Stimulated activated CD8-positive, alpha-beta memory T cell treated with anti-CD3 and anti-CD28 coated beads, Interleukin-2, amount 100 ng/mL, for 1 hour (primary cell): Measurements from ENCODE around the gene SLFN12L.
"Not testable (repeated sequence)": the region's sequence is repeated elsewhere in the genome, so short reads cannot be mapped to it uniquely, and the experiment has no call there.

Experiments
- DNase-seq, 2 donors: peaks; one replicate each; pipeline ENCODE4 v3.0.0-alpha.2; 2020; ENCODE audit warnings: low read depth in 2 of 2

SLFN12L gene

GRCh38 chr17:35496451-35497290 is 40.8 kb downstream of the SLFN12L start:
- DNase-seq, result no peak

- no peak for DNase-seq
These were observed 44.4 kb downstream of the SLFN12L start for GRCh38 chr17:35493040-35493439.

- DNase-seq, result no peak
These were observed 46.1 kb downstream of the SLFN12L start for GRCh38 chr17:35491417-35491816.

- DNase-seq, result no peak
These were observed 47.5 kb downstream of the SLFN12L start for GRCh38 chr17:35489944-35490343.

- no peak for DNase-seq
These were observed 48.5 kb downstream of the SLFN12L start for GRCh38 chr17:35488991-35489390.

- DNase-seq, result peak; percentile 48 to 58
These were observed 50.4 kb downstream of the SLFN12L start for GRCh38 chr17:35486920-35487732.

- DNase-seq, result no peak
These were observed 58.2 kb downstream of the SLFN12L start for GRCh38 chr17:35479271-35479670.

GRCh38 chr17:35477248-35477647 is 60.2 kb downstream of the SLFN12L start:
- no peak for DNase-seq

- DNase-seq, result no peak
These were observed 61.1 kb downstream of the SLFN12L start for GRCh38 chr17:35476283-35476820.

- DNase-seq, result no peak
These were observed 69.0 kb downstream of the SLFN12L start for GRCh38 chr17:35468475-35468874.

- no peak for DNase-seq
These were observed 69.7 kb downstream of the SLFN12L start for GRCh38 chr17:35467824-35468223.

- peak in 1 of 2 donors; percentile 34 for DNase-seq
These were observed 77.1 kb downstream of the SLFN12L start for GRCh38 chr17:35460354-35460851.

- not testable (repeated sequence) for DNase-seq
These were observed 83.4 kb downstream of the SLFN12L start for GRCh38 chr17:35454035-35454434.

- DNase-seq, result no peak
These were observed 84.3 kb downstream of the SLFN12L start for GRCh38 chr17:35453171-35453570.

GRCh38 chr17:35449371-35449931 is 88.0 kb downstream of the SLFN12L start:
- no peak for DNase-seq

- DNase-seq, result no peak
These were observed 88.6 kb downstream of the SLFN12L start for GRCh38 chr17:35448899-35449227.

- DNase-seq, result peak; percentile 69 to 71
These were observed 89.1 kb downstream of the SLFN12L start, which contains the start of gene SLFN13 for GRCh38 chr17:35448214-35448898. Gene SLFN13, minus strand, starts transcription at chr17:35448766. Its CDS starts 3,086 bp downstream, at chr17:35445680.

GRCh38 chr17:35447499-35447898 is 90.0 kb downstream of the SLFN12L start:
- DNase-seq, result no peak

- no peak for DNase-seq
These were observed 99.0 kb downstream of the SLFN12L start for GRCh38 chr17:35438433-35438832.

- DNase-seq, result peak; percentile 37 to 48
These were observed 104.2 kb downstream of the SLFN12L start for GRCh38 chr17:35433075-35433894.
